C4-2B (cell line): Measurements from ENCODE around the gene TJP3.

Source experiments
- ZFX ChIP-seq: fragments of 450-650 bp; IDR thresholded peaks from 2 replicates; pipeline ENCODE4 v1.6.1; 2017
- TF ChIP-seq, protein P1 (sequence below): fragments of 450-650 bp; conservative IDR thresholded peaks from 2 replicates; pipeline ENCODE4 v1.5.1; 2017; ENCODE audit warnings: mild to moderate bottlenecking

DNA sequence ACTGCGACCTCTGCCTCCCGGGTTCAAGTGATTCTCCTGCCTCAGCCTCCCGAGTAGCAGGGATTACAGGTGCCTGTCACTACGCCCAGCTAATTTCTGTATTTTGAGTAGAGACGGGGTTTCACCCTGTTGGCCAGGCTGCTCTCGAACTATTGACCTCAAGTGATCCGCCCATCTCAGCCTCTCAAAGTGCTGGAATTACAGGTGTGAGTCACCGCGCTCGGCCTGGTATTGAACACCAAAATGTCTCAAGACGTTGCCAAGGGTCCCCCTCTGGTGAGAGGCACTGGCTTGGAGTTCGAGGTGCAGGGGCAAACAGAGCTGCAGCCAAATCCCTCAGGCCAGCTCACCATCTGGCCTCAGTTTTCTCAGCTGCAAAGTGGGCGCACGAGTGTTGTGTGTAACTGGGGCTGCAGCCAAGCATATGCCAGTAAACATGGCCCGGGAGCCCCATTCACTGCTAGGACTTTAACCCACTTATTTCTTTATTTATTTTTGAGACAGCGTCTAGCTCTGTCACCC lies 8.0 kb downstream of the TJP3 start:
- TF ChIP-seq, protein P1, sequence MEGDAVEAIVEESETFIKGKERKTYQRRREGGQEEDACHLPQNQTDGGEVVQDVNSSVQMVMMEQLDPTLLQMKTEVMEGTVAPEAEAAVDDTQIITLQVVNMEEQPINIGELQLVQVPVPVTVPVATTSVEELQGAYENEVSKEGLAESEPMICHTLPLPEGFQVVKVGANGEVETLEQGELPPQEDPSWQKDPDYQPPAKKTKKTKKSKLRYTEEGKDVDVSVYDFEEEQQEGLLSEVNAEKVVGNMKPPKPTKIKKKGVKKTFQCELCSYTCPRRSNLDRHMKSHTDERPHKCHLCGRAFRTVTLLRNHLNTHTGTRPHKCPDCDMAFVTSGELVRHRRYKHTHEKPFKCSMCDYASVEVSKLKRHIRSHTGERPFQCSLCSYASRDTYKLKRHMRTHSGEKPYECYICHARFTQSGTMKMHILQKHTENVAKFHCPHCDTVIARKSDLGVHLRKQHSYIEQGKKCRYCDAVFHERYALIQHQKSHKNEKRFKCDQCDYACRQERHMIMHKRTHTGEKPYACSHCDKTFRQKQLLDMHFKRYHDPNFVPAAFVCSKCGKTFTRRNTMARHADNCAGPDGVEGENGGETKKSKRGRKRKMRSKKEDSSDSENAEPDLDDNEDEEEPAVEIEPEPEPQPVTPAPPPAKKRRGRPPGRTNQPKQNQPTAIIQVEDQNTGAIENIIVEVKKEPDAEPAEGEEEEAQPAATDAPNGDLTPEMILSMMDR: no peak
- no peak for TF ChIP-seq ZFX
